DMS53 treated with DMSO at 0.1 percent for 48 hours (cell line): ENCODE data around the gene ST8SIA4.

Experiments used
- DNase-seq: peaks from one replicate; lab custom pipeline; 2025; ENCODE audit not compliant: unreplicated experiment; lab: John Stamatoyannopoulos, UW

The ST8SIA4 gene

GRCh38 chr5:100903039-100903887 is at the start of gene ST8SIA4:
TSS of gene ST8SIA4 (minus strand) at chr5:100903282. CDS start at chr5:100902955, 327 bp downstream.
- DNase-seq, result peak; percentile 82

GRCh38 chr5:100950985-100951384 is 47.9 kb upstream of the ST8SIA4 start:
- DNase-seq, result no peak

- DNase-seq, result no peak
These were observed 10.2 kb upstream of the ST8SIA4 start for GRCh38 chr5:100913298-100913697.

- no peak for DNase-seq
These were observed 6.0 kb upstream of the ST8SIA4 start for GRCh38 chr5:100909034-100909433.

GRCh38 chr5:100905259-100905914 is 2.3 kb upstream of the ST8SIA4 start:
- no peak for DNase-seq

GRCh38 chr5:100904259-100904861 is 1.3 kb upstream of the ST8SIA4 start:
- peak; percentile 28 for DNase-seq

GRCh38 chr5:100902440-100903038 is 543 bp downstream of the ST8SIA4 start:
- peak; percentile 55 for DNase-seq

GRCh38 chr5:100901821-100902341 is 1.2 kb downstream of the ST8SIA4 start:
- peak; percentile 51 for DNase-seq

GRCh38 chr5:100900796-100901781 is 2.0 kb downstream of the ST8SIA4 start:
- peak; percentile 71 for DNase-seq

GRCh38 chr5:100900142-100900795 is 2.8 kb downstream of the ST8SIA4 start:
- DNase-seq, result peak; percentile 46

GRCh38 chr5:100899675-100900074 is 3.4 kb downstream of the ST8SIA4 start:
- no peak for DNase-seq

GRCh38 chr5:100898504-100899346 is 4.4 kb downstream of the ST8SIA4 start:
- no peak for DNase-seq

- DNase-seq, result no peak
These were observed 7.0 kb downstream of the ST8SIA4 start for GRCh38 chr5:100896054-100896453.

GRCh38 chr5:100890461-100891008 is 12.5 kb downstream of the ST8SIA4 start:
- DNase-seq, result no peak

- DNase-seq, result no peak
These were observed 13.2 kb downstream of the ST8SIA4 start for GRCh38 chr5:100889896-100890295.

GRCh38 chr5:100889165-100889743 is 13.8 kb downstream of the ST8SIA4 start:
- DNase-seq, result no peak

GRCh38 chr5:100877274-100877673 is 25.8 kb downstream of the ST8SIA4 start:
- DNase-seq, result peak; percentile 40
